Stromal cell of bone marrow (primary cell): ENCODE data around the gene MS4A2.
"Not testable (repeated sequence)": the region's sequence is repeated elsewhere in the genome, so short reads cannot be mapped to it uniquely, and the experiment has no call there.

ENCODE experiments used
- DNase-seq: peaks from one replicate; pipeline ENCODE4 v3.0.0-alpha.2; 2012; ENCODE audit warnings: low read depth

Gene MS4A2

GRCh38 chr11:60088364-60088763, at the start of gene MS4A2:
Gene MS4A2 (plus strand): TSS chr11:60088664. CDS start chr11:60088766, 102 bp downstream.
- no peak for DNase-seq

GRCh38 chr11:60040109-60040508, 48.4 kb upstream of the MS4A2 start, which contains the start of gene OOSP2:
Gene OOSP2 (plus strand): TSS chr11:60040409. CDS start chr11:60040460, 51 bp downstream.
- DNase-seq: no peak

- DNase-seq: not testable (repeated sequence)
These were observed 38.0 kb upstream of the MS4A2 start for GRCh38 chr11:60050422-60050821.

GRCh38 chr11:60050839-60051238, 37.6 kb upstream of the MS4A2 start:
- not testable (repeated sequence) for DNase-seq

GRCh38 chr11:60056349-60056969, 32.0 kb upstream of the MS4A2 start, which contains the start of gene MS4A3:
Gene MS4A3 (plus strand): TSS chr11:60056665. CDS start chr11:60061161, 4,496 bp downstream.
- DNase-seq: no peak

GRCh38 chr11:60059052-60059451, 29.4 kb upstream of the MS4A2 start:
- DNase-seq: no peak

- DNase-seq: no peak
These were observed 28.8 kb upstream of the MS4A2 start for GRCh38 chr11:60059521-60060240.

- DNase-seq: no peak
These were observed 24.4 kb upstream of the MS4A2 start for GRCh38 chr11:60064111-60064510.

- no peak for DNase-seq
These were observed 22.7 kb upstream of the MS4A2 start for GRCh38 chr11:60065801-60066200.

- DNase-seq: no peak
These were observed 19.0 kb upstream of the MS4A2 start for GRCh38 chr11:60069450-60069849.

- DNase-seq: not testable (repeated sequence)
These were observed 16.8 kb upstream of the MS4A2 start for GRCh38 chr11:60071644-60072043.

- DNase-seq: no peak
These were observed 11.1 kb upstream of the MS4A2 start for GRCh38 chr11:60077216-60077817.

- DNase-seq: no peak
These were observed 10.5 kb upstream of the MS4A2 start for GRCh38 chr11:60077981-60078380.

- DNase-seq: no peak
These were observed 9.7 kb upstream of the MS4A2 start for GRCh38 chr11:60078745-60079144.

GRCh38 chr11:60080535-60080934, 7.9 kb upstream of the MS4A2 start:
- no peak for DNase-seq

- no peak for DNase-seq
These were observed 3.7 kb upstream of the MS4A2 start for GRCh38 chr11:60084631-60085273.

- DNase-seq: no peak
These were observed 2.6 kb upstream of the MS4A2 start for GRCh38 chr11:60085909-60086308.

GRCh38 chr11:60087239-60087638, 1.2 kb upstream of the MS4A2 start:
- DNase-seq: no peak

- DNase-seq: no peak
These were observed 7.1 kb downstream of the MS4A2 start for GRCh38 chr11:60095477-60096120.

GRCh38 chr11:60097189-60097588, 8.7 kb downstream of the MS4A2 start:
- no peak for DNase-seq

GRCh38 chr11:60098508-60098907, 10.0 kb downstream of the MS4A2 start:
- DNase-seq: no peak

- DNase-seq: no peak
These were observed 12.1 kb downstream of the MS4A2 start for GRCh38 chr11:60100516-60100915.
